Fibroblast of lung (primary cell): ENCODE results near the gene PGAP3. TPM values are rescaled to one million over a fixed set of nuclear protein-coding genes. Genes with fewer than 3 reads are reported as not detected.

ENCODE experiments used
- DNase-seq, 2 donors: peaks; one replicate each; pipeline versions ENCODE4 v3.0.0 to v3.0.0-alpha.2; 2010; ENCODE audit warnings: low read depth in 2 of 2
- H2AFZ ChIP-seq: 2 replicates; pipeline ENCODE4 v1.5.1; 2012; ENCODE audit warnings: low read length, control low read depth, inconsistent platforms
- H3K27ac ChIP-seq: 2 replicates; pipeline ENCODE4 v1.5.1; 2011; ENCODE audit warnings: low read length, control low read depth; ENCODE audit not compliant: insufficient read depth
- H3K27me3 ChIP-seq: 2 replicates; pipeline ENCODE4 v1.5.1; 2011; ENCODE audit warnings: mild to moderate bottlenecking, low read length; ENCODE audit not compliant: control insufficient read depth, insufficient read depth
- H3K36me3 ChIP-seq: 2 replicates; pipeline ENCODE4 v1.5.1; 2011; ENCODE audit warnings: low read length; ENCODE audit not compliant: control insufficient read depth, insufficient read depth
- H3K4me1 ChIP-seq: 2 replicates; pipeline ENCODE4 v1.5.1; 2011; ENCODE audit warnings: low read length; ENCODE audit not compliant: control insufficient read depth, insufficient read depth; ENCODE audit errors: extremely low read depth
- H3K4me2 ChIP-seq: 2 replicates; pipeline ENCODE4 v1.5.1; 2011; ENCODE audit warnings: low read length, control low read depth; ENCODE audit not compliant: insufficient read depth; ENCODE audit errors: extremely low read depth
- H3K4me3 ChIP-seq, 4 experiments: fragments of 200-600 bp in 1 of 4; sonication (generic) in 1 of 4; replicated peaks in 1 of 4; 2 replicates each; pipeline ENCODE4 v1.5.1; 2011 to 2016; ENCODE audit warnings: low read length in 4 of 4, low read depth in 3 of 4, mild to moderate bottlenecking in 3 of 4, control low read depth in 2 of 4, inconsistent platforms in 1 of 4, mixed read lengths in 1 of 4; ENCODE audit not compliant: insufficient read depth in 1 of 4; ENCODE audit errors: control extremely low read depth in 1 of 4
- H3K79me2 ChIP-seq: 2 replicates; pipeline ENCODE4 v1.5.1; 2012; ENCODE audit warnings: mild to moderate bottlenecking, low read length, inconsistent platforms; ENCODE audit not compliant: control insufficient read depth, insufficient read depth
- H3K9ac ChIP-seq: 2 replicates; pipeline ENCODE4 v1.5.1; 2011; ENCODE audit warnings: mild to moderate bottlenecking, low read length, control low read depth; ENCODE audit not compliant: insufficient read depth
- H3K9me3 ChIP-seq: 2 replicates; pipeline ENCODE4 v1.5.1; 2012; ENCODE audit warnings: low read depth, low read length; ENCODE audit not compliant: control insufficient read depth, insufficient read depth
- H4K20me1 ChIP-seq: 2 replicates; pipeline ENCODE4 v1.5.1; 2011; ENCODE audit warnings: low read length; ENCODE audit not compliant: control insufficient read depth, insufficient read depth; ENCODE audit errors: extremely low read depth
- CTCF ChIP-seq, 2 donors: IDR thresholded peaks in 1 of 2; conservative IDR thresholded peaks in 1 of 2; 1 replicate in 1 of 2; 2 replicates in 1 of 2; pipeline ENCODE4 v1.5.1; 2011 to 2012; ENCODE audit warnings: low read length in 2 of 2, control low read depth in 1 of 2, inconsistent platforms in 1 of 2, low read depth in 1 of 2, mild to moderate bottlenecking in 1 of 2
- EZH2 ChIP-seq: IDR thresholded peaks from 2 replicates; pipeline ENCODE4 v1.5.1; 2012; ENCODE audit warnings: low read length, control low read depth, mild to moderate bottlenecking; ENCODE audit errors: missing control alignments
- polyA plus RNA-seq, 2 donors: library from polyadenylated mRNA; depleted of rRNA in 1 of 2; stranded (reverse) in 1 of 2; unstranded in 1 of 2; fragments of >200 nt; gene quantifications; 2 replicates each; pipeline ENCODE4 v1.2.1, GENCODE V29; 2011 to 2012; ENCODE audit warnings: missing spikeins in 1 of 2
- total RNA-seq: library from RNA; depleted of rRNA; stranded (reverse); fragments of >200 nt; gene quantifications from 2 replicates; pipeline ENCODE4 v1.2.1, GENCODE V29; 2014

Gene PGAP3
- total and polyA plus RNA-seq, 2 donors (not counting 1 experiment from before 2014, with no cell fraction given) = 7.9 to 8.8 TPM

DNA sequence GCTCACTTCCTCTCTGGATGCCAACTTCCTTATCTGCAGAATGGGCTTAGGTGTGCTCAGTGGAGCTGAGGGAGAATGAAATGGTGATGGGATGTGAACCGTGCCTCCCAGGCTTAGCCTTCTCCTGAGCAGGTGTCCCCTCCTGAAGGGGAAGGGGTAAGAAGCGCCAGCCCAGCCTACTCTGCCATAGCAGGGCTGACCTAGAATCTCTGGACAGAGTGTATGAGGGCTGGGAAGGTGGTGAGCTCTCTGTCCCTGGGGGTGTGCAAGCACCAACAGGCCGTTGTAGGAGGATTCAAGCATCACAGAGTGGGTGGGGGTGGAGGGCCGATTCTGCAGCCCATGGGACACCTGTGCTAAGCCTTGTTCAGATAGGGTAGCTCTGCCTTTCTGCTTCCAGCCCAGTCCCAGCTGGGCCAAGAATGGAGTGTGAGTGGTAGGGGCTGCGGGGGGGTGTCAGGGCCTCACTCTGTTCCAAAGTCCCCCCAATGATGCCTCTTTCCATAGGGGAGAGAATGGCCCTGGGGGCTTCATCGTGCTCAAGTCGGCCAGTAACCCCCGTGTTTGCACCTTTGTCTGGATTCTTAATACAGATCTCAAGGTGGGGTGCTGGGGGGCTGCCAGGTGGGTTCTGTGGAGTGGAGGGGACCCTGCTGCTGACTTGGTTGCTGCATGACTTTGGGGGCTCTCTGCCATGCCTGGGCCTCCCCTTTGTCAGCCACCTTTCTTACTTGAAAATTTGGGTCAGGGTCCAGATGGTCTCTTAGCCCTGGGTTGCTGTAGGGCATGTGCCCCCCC lies 25.9 kb downstream of the PGAP3 start:
- H2AFZ ChIP-seq = no peak overlapping the region
- TF ChIP-seq EZH2 (no peak), CTCF (conservative IDR thresholded peaks at IDR 0.05 in 1 of 2, IDR thresholded peaks at IDR 0.05 in 1 of 2; ENCODE audit: low read depth in 1 of 2, low read length in 2 of 2) (no peak)
- H3K27ac ChIP-seq = no peak overlapping the region
- H3K36me3 ChIP-seq = peaks cover 10% of the 10 kb centered on the region
- H3K27me3 ChIP-seq = peaks cover 9% of the 10 kb centered on the region
- H3K9me3 ChIP-seq = no peaks in the 10 kb centered on the region
- H3K4me1 ChIP-seq = no peaks in the 10 kb centered on the region
- no peak for DNase-seq
- H3K4me2 ChIP-seq = no peak overlapping the region
- no peaks in the 10 kb centered on the region for H3K79me2 ChIP-seq
- H4K20me1 ChIP-seq = no peaks in the 10 kb centered on the region
- no peak overlapping the region for H3K4me3 ChIP-seq
- H3K9ac ChIP-seq = no peak overlapping the region

DNA sequence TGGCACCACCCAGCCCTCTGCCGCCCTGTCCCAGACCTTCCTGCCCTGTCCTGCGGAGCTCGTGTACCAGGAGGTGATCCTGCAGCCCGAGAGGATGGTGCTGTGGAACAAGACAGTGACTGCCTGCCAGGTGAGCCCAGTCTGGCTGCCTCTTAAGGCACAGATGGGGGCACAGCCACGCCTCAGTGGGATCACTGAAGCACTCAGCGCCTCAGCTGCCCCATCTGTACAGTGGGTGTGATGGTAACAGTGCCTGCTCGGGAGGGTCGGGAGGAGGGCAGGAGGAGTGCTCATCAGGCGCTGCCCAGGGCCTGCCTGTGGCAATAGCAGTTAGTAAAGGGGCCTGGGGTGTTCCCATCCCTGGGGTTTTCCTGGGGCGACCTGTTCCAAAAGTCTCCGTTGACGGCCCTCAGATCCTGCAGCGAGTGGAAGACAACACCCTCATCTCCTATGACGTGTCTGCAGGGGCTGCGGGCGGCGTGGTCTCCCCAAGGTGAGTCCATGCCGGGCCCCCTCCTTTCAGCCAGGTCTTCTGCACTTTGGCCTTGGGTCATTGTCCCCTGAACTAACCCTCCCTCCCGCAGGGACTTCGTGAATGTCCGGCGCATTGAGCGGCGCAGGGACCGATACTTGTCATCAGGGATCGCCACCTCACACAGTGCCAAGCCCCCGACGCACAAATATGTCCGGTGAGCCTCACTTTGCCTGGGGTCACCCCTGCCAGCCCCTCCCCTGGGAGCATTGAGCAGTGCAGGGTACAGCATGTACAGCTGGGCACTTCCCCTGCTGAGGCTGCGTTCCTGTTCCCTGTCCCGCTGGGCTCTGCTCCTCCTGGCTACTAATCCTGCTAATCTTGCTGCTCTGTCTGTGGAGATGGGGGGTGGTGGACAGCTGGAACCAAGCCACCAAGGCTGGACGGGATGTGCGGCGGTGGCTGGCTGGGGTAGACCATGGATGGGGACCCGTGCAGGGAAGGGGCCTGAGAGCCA lies 27.2 kb downstream of the PGAP3 start:
- TF ChIP-seq EZH2 (no peak), CTCF (conservative IDR thresholded peaks at IDR 0.05 in 1 of 2, IDR thresholded peaks at IDR 0.05 in 1 of 2; ENCODE audit: low read depth in 1 of 2, low read length in 2 of 2) (no peak)
- no peak for DNase-seq

DNA sequence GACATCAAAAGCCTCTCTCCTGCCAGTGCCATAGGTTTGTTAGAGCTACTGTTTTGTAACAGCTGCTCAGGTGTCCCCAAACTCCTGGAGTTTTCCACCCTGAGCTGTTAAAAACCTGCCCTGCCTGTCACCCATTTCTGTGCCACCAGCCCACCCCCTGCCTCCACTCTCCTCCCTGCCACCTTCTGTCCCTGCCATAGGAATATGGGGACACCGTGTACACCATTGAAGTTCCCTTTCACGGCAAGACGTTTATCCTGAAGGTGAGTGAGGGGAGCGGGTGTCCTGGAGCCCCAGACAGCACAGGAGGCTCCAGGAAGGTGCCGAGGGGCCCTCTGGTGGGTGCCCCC lies 27.9 kb downstream of the PGAP3 start:
- Histone ChIP-seq H3K9ac (no peak overlapping the region), H3K79me2 (no peaks in the 10 kb centered on the region), H3K27me3 (no peaks in the 10 kb centered on the region), H2AFZ (no peak overlapping the region), H3K9me3 (no peaks in the 10 kb centered on the region), H3K36me3 (peaks cover 10% of the 10 kb centered on the region), H3K27ac (no peak overlapping the region), H4K20me1 (no peaks in the 10 kb centered on the region), H3K4me3 (no peak overlapping the region), H3K4me2 (no peak overlapping the region), H3K4me1 (no peaks in the 10 kb centered on the region)
- no peak for TF ChIP-seq EZH2
- no peak for TF ChIP-seq CTCF (conservative IDR thresholded peaks at IDR 0.05 in 1 of 2, IDR thresholded peaks at IDR 0.05 in 1 of 2; ENCODE audit: low read depth in 1 of 2, low read length in 2 of 2)
- no peak for DNase-seq

More for the DNA sequence above, 27.2 kb downstream of the PGAP3 start:
- no peak overlapping the region for H3K4me2 ChIP-seq
- no peaks in the 10 kb centered on the region for H3K4me1 ChIP-seq
- no peak overlapping the region for H2AFZ ChIP-seq
- no peaks in the 10 kb centered on the region for H3K79me2 ChIP-seq
- H3K9me3 ChIP-seq = no peaks in the 10 kb centered on the region
- no peak overlapping the region for H3K4me3 ChIP-seq
- H3K9ac ChIP-seq = no peak overlapping the region
- H4K20me1 ChIP-seq = no peaks in the 10 kb centered on the region
- no peak overlapping the region for H3K27ac ChIP-seq
- no peaks in the 10 kb centered on the region for H3K27me3 ChIP-seq
- peaks cover 10% of the 10 kb centered on the region for H3K36me3 ChIP-seq
